B cell (primary cell): Measurements from ENCODE around the gene CREB3L1. TPM values are rescaled to one million over a fixed set of nuclear protein-coding genes. Genes with fewer than 3 reads are reported as not detected.

Experiments
- ATAC-seq: fragments of 200-7000 bp; cut with Tn5 transposase; one replicate; pipeline ENCODE4 v1.10.0; 2021; ENCODE audit warnings: low read depth, mild to moderate bottlenecking, moderate number of reproducible peaks, moderate library complexity
- CTCF ChIA-PET: fragments of 350-600 bp; sonication (Branson Sonifier 250); formaldehyde crosslinking; loops from one replicate; lab custom pipeline; 2021; ENCODE audit warnings: antibody characterized with exemption, inconsistent platforms; lab: Charles Lee
- POLR2A ChIA-PET: fragments of 350-600 bp; sonication (Branson Sonifier 250); formaldehyde crosslinking; loops from one replicate; lab custom pipeline; 2021; ENCODE audit warnings: antibody characterized with exemption; lab: Charles Lee
- DNase-seq: peaks from one replicate; pipeline ENCODE4 v3.0.0; 2013
- H2AFZ ChIP-seq: 2 replicates; pipeline ENCODE4 v1.6.1; 2012; ENCODE audit warnings: mild to moderate bottlenecking, low read depth, low read length; ENCODE audit not compliant: insufficient read depth, poor library complexity, severe bottlenecking
- H3K27ac ChIP-seq, 2 donors: 1 replicate in 1 of 2; 2 replicates in 1 of 2; pipeline ENCODE4 v1.5.1; 2012 to 2013; ENCODE audit warnings: low read length in 2 of 2, mild to moderate bottlenecking in 2 of 2, moderate library complexity in 1 of 2
- H3K27me3 ChIP-seq, 4 experiments: fragments of 200-600 bp in 1 of 4; sonication (generic) in 1 of 4; replicated peaks in 1 of 4; 1 replicate in 2 of 4; 2 replicates in 2 of 4; pipeline versions ENCODE4 v1.6.1 to v1.7.0; 2013 to 2016; ENCODE audit warnings: low read length in 3 of 4, mild to moderate bottlenecking in 2 of 4, mixed read lengths in 1 of 4, moderate library complexity in 1 of 4; ENCODE audit not compliant: insufficient read depth in 4 of 4, control insufficient read depth in 3 of 4; ENCODE audit errors: control extremely low read depth in 1 of 4
- H3K36me3 ChIP-seq, 2 experiments: replicated peaks in 1 of 2; 1 replicate in 1 of 2; 2 replicates in 1 of 2; pipeline versions ENCODE4 v1.6.1 to v1.7.1; 2013; ENCODE audit warnings: low read length in 1 of 2; ENCODE audit not compliant: insufficient read depth in 2 of 2, control insufficient read depth in 1 of 2; ENCODE audit errors: control extremely low read depth in 1 of 2, extremely low read depth in 1 of 2
- H3K4me1 ChIP-seq, 2 donors: fragments of 200-600 bp in 1 of 2; sonication (generic) in 1 of 2; 1 replicate in 1 of 2; 2 replicates in 1 of 2; pipeline versions ENCODE4 v1.5.1 to v1.6.1; 2013 to 2017; ENCODE audit warnings: low read length in 2 of 2; ENCODE audit not compliant: control insufficient read depth in 2 of 2, insufficient read depth in 2 of 2
- H3K4me2 ChIP-seq: replicated peaks from 2 replicates; pipeline ENCODE3; 2012; ENCODE audit warnings: mild to moderate bottlenecking, low read depth, low read length; ENCODE audit not compliant: poor library complexity, severe bottlenecking
- H3K4me3 ChIP-seq, 5 experiments: fragments of 200-600 bp in 1 of 5; sonication (generic) in 1 of 5; 1 replicate in 3 of 5; 2 replicates in 2 of 5; pipeline versions ENCODE4 v1.5.1 to v1.7.0; 2011 to 2016; ENCODE audit warnings: low read length in 4 of 5, mild to moderate bottlenecking in 4 of 5, low read depth in 2 of 5, control low read depth in 1 of 5, moderate library complexity in 1 of 5; ENCODE audit not compliant: insufficient read depth in 1 of 5; ENCODE audit errors: control extremely low read depth in 1 of 5, extremely low read depth in 1 of 5
- H3K79me2 ChIP-seq: fragments of 200-600 bp; sonication (generic); one replicate; pipeline ENCODE4 v1.6.0; 2016; ENCODE audit warnings: low read length; ENCODE audit not compliant: control insufficient read depth, insufficient read depth
- H3K9ac ChIP-seq: fragments of 200-600 bp; sonication (generic); 2 replicates; pipeline ENCODE4 v1.6.1; 2017; ENCODE audit warnings: mild to moderate bottlenecking, low read length, moderate library complexity
- H3K9me3 ChIP-seq, 3 donors: one replicate each; pipeline versions ENCODE4 v1.6.1 to v1.7.1; 2013; ENCODE audit warnings: low read length in 2 of 3; ENCODE audit not compliant: control insufficient read depth in 2 of 3, insufficient read depth in 1 of 3; ENCODE audit errors: control extremely low read depth in 1 of 3
- H4K20me1 ChIP-seq: 2 replicates; pipeline ENCODE4 v1.6.0; 2012; ENCODE audit warnings: mild to moderate bottlenecking, low read length; ENCODE audit not compliant: insufficient read depth, control insufficient read depth, poor library complexity, severe bottlenecking
- H3K27ac Mint-ChIP-seq: one replicate; pipeline ENCODE4 v1.8.0; 2021; ENCODE audit warnings: mixed read lengths
- H3K27me3 Mint-ChIP-seq: one replicate; pipeline ENCODE4 v1.8.0; 2021; ENCODE audit warnings: mixed read lengths
- H3K4me1 Mint-ChIP-seq: one replicate; pipeline ENCODE4 v1.8.0; 2021; ENCODE audit warnings: mixed read lengths
- H3K4me3 Mint-ChIP-seq: one replicate; pipeline ENCODE4 v1.8.0; 2021; ENCODE audit warnings: mixed read lengths
- H3K9me3 Mint-ChIP-seq: one replicate; pipeline ENCODE4 v1.8.0; 2022; ENCODE audit warnings: mixed read lengths; ENCODE audit not compliant: insufficient read depth
- EZH2 ChIP-seq: IDR thresholded peaks from 2 replicates; pipeline ENCODE4 v1.6.1; 2012; ENCODE audit warnings: borderline replicate concordance, low read depth, mild to moderate bottlenecking, moderate library complexity, low read length; ENCODE audit not compliant: insufficient read depth, poor library complexity, severe bottlenecking
- WGBS: methylation state at CpG from one replicate; pipeline ENCODE4 v1.1.5; 2013; ENCODE audit warnings: missing lambda C conversion rate; ENCODE audit not compliant: insufficient coverage; 5-methylcytosine and 5-hydroxymethylcytosine counted together
- intact Hi-C: fragments of 100-400 bp; cut with micrococcal nuclease; formaldehyde crosslinking; loops from one replicate; pipeline ENCODE4 v1.10.0; 2022
- polyA plus RNA-seq: library from polyadenylated mRNA; depleted of rRNA; stranded (reverse); fragments of >200 nt; gene quantifications from 2 replicates; pipeline ENCODE4 v1.2.3, GENCODE V29; 2012
- total RNA-seq, 2 donors: library from RNA; stranded (reverse); fragments of 120-200 nt in 1 of 2; gene quantifications; 1 replicate in 1 of 2; 2 replicates in 1 of 2; pipeline versions ENCODE4 v1.2.3 to v1.2.4, GENCODE V29; 2013 to 2022
- TF ChIP-seq, protein P1 (sequence below): fragments of 200-600 bp; IDR thresholded peaks from one replicate; pipeline ENCODE4 v1.8.0; 2022; ENCODE audit warnings: antibody characterized with exemption, mild to moderate bottlenecking

The CREB3L1 gene
- total and polyA plus RNA-seq, 2 donors (not counting 1 experiment from before 2014, with no cell fraction given), result not detected

DNA sequence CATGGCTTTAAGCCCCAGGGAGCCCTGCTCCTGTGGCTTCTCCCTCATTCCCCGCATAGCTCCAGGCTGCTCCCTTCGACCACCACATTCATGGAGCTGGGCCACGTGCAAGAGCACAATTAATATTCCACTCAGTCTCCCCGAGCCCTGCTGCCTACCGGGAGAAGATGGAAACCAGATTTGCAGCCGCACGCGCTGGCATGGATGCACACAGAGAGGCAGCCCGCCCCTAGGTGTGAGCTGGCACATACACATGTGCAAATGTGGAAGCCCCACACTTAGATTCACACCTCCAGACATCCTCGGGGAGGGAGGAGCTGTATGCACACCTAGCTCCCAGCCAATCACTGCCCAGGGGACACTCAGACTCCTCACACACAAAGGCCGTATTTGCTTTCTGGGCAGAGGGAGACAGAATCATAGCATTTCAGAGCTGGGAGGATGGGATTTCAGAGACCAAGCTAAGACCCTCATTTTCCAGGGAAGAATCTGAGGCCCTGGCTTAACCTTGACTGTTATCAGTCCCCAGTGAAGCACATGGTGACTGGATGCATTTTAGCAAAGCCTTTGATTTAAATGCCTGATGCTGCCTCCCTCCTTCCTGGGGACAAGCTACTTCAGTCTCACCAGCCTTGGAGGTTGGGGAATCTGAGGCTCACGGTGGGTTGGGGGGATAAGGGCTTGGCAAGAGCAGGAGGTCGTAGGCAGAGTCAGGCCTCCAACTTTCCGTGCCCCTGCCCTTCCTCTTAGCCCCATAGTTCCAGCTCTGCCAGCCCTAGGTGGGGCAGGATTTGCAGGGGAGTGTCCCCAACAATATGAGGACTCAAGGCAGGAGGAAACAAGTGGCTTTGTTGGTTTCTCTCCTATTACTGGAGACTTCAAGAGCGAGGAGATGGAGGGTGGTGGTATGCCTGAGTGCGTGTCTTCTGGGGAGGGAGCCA, 5.3 kb upstream of the CREB3L1 start:
- no peak for ATAC-seq
- Mint-ChIP-seq H3K4me1 (peaks cover 2% of the 10 kb centered on the region), H3K27ac (no peak overlapping the region), H3K4me3 (no peak overlapping the region), H3K9me3 (no peaks in the 10 kb centered on the region), H3K27me3 (peaks cover 30% of the 10 kb centered on the region)
- Histone ChIP-seq H3K9ac (no peak overlapping the region), H3K27me3 (peaks cover 0 to 10% (median 7%) of the 10 kb centered on the region in 4 experiments), H3K4me1 (peaks cover 0 to under 1% of the 10 kb centered on the region in 2 donors), H4K20me1 (no peaks in the 10 kb centered on the region), H3K4me3 (no peak overlapping the region), H3K4me2 (no peak overlapping the region), H3K9me3 (no peaks in the 10 kb centered on the region), H3K36me3 (no peaks in the 10 kb centered on the region), H3K79me2 (no peaks in the 10 kb centered on the region), H2AFZ (no peak overlapping the region), H3K27ac (no peak overlapping the region)
- ChIA-PET POLR2A (no interaction called here), CTCF (interaction anchor here (0.9 kb wide), 1 partner anchor 34 kb away, joined by 3 read pairs; no protein-coding TSS in a partner anchor)
- TF ChIP-seq, protein P1, sequence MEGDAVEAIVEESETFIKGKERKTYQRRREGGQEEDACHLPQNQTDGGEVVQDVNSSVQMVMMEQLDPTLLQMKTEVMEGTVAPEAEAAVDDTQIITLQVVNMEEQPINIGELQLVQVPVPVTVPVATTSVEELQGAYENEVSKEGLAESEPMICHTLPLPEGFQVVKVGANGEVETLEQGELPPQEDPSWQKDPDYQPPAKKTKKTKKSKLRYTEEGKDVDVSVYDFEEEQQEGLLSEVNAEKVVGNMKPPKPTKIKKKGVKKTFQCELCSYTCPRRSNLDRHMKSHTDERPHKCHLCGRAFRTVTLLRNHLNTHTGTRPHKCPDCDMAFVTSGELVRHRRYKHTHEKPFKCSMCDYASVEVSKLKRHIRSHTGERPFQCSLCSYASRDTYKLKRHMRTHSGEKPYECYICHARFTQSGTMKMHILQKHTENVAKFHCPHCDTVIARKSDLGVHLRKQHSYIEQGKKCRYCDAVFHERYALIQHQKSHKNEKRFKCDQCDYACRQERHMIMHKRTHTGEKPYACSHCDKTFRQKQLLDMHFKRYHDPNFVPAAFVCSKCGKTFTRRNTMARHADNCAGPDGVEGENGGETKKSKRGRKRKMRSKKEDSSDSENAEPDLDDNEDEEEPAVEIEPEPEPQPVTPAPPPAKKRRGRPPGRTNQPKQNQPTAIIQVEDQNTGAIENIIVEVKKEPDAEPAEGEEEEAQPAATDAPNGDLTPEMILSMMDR, result no peak
- TF ChIP-seq EZH2, result no peak
- intact Hi-C loops, result no loop called here
- 91% methylated on average over 13 of the region's 16 CpGs for WGBS
- no peak for DNase-seq
